Measurements from ENCODE around the gene GLIS1.
"Not testable (repeated sequence)": the region's sequence is repeated elsewhere in the genome, so short reads cannot be mapped to it uniquely, and the experiment has no call there.

Gene GLIS1

DNA sequence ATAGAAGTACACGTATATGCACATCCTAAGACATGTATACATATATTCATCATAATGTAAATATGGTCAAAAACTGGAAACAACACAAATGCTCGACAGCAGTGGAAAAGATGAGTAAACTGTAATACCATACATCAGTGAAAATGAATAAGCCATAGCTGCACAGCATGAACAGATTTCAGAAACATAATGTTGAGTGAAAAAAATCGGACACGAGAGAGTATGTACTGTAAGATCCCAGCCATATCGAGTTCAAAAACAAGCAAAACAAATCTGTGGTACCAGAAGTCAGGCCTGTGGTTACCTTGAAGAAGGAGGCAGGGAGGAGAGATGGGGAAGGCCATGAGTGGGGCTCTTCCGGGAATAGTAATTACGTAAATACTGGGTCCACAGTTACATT, 90.4 kb downstream of the GLIS1 start:
- no peak for DNase-seq

- DNase-seq = not testable (repeated sequence)
Observed at GRCh38 chr1:53647915-53648314, 91.0 kb downstream of the GLIS1 start.

- no peak for DNase-seq
Observed at GRCh38 chr1:53646732-53647131, 92.2 kb downstream of the GLIS1 start.

GRCh38 chr1:53645690-53646078, 93.3 kb downstream of the GLIS1 start:
- DNase-seq = no peak

DNA sequence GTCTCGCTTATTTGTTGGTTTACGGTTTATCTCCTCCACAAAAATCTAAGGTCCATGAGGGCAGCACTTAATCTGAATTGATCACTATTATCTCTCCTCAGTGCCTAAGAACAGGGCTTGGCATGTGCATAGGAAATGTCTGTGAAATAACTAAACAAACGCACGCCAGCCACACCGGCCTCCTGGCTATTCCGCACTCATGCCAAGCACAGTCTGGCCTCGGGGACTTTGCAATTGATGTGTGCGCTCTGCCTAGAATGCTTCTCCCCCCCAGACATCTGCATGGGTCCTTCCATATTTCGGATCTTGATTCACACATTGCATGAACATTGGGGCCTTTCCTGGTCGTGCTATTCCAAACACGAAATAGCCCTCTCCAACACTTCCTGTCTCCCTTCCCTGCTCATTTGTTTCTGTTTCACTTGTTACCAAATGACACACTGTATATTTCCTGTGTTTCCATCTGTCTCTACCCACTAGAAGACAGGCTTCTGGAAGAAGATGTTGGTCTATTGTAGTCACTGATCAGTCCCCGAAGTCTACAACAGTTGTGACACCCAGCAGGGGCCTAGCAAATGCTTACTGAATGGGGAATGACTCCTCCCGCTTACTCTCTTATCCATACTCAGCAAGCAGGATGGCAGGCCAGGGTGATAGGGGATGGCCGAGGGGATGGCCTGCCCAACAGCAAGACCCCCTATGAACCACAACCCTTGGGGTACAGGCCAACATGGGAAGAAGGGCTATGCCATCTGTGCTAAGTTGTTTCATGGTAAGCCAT, 93.9 kb downstream of the GLIS1 start:
- DNase-seq = no peak

- no peak for DNase-seq
Observed at GRCh38 chr1:53644496-53644895, 94.5 kb downstream of the GLIS1 start.

DNA sequence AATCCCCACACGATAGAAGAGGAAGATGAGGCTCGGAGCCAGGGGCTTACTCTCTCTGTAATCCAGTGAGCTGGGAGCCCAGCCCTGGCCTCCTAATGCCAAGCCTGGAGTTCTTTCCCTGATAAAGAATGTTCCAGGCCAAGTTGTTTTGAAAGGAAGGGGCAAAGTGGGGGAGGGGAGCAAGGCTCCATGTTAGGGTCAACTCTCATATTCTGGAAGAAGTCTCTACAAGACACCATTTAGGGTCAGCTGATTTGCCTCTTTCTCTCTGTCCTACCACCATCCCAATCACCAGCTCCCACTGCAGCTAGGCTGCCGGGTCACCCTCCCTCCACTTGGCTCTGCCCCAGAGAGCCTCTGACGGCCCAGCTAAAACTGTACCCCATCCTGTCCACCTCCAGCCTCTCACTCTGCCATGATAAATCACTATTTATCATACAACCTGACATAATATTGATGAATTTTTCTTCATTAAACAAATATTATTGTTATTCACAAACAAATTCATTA, 95.0 kb downstream of the GLIS1 start:
- DNase-seq = no peak

DNA sequence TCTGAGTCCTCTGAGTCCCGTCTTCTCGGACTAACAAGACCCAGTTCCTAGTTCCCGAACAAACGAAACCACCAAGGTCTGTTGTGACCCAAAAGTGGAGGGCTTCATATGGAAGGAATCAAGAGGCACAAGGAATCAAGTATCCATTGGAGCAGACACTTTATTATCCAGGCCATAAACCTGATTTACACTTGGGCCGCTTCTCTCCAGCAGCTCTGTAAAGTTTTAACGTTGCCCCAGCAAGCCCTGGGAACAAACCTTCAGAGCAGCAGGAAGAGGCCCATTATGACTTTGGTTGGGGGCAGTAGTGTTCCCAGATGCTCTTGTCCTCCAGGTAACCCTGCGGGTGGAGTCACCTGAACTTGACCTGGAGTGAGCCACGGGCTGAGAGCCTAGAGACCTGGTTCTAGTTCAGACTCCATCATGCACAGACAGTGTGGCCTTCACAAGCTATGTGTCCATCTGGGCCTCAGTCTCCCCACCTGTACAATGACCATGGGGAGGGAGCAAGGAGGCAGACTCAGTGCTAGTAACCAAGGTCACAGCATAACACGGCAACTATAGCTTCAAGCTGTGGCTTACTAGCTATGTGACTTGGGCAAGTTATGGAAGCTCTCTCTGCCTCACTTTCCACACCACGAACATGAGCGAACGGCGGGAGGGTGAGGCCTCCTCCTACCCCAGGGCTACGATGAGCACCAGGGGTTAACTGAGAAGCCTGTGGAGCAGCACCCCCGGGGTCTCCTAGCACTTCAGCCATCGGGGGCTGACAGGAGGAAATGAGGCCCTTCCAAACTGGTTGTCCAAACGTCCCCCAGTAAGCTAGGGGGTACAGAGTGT, 95.7 kb downstream of the GLIS1 start:
- no peak for DNase-seq

DNA sequence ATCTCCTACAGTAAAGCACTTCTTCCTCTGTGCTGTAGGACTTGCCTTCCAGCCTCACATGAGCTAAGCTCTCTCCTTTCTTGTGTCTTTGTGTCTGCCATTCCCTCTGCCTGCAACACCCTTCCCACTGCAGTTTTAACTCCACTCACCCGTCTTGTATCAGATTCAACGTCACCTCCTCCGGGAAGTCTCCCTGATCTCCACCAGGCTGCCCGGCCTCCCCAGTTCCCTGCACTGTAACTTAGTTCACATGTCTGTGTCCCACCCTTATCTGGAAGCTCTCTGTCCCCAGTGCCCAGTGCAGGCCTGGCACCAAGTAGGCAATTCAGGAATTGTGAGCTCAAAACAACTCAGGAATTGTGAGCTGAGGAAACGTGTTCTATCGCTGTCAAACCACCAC, 96.4 kb downstream of the GLIS1 start:
- DNase-seq = no peak

DNA sequence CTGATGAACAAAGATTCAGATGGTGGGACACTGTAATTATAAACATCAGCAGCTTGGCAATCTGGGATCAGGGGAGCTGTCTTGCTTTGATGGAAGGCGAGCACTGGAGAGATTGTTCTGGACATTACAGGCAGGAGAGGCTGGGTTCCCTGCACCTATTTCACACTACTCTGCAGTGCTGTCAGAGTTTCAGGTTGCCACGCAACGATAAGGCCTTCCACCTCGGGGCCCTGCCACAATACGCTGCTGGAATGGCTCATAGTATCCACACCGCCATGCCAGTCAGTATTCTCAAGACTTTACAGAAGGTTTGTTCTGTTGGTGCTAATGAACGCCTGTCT, 96.8 kb downstream of the GLIS1 start:
- no peak for DNase-seq

- DNase-seq = no peak
Observed at GRCh38 chr1:53641481-53642214, 97.3 kb downstream of the GLIS1 start.

GRCh38 chr1:53640701-53641075, 98.3 kb downstream of the GLIS1 start:
- DNase-seq = no peak

DNA sequence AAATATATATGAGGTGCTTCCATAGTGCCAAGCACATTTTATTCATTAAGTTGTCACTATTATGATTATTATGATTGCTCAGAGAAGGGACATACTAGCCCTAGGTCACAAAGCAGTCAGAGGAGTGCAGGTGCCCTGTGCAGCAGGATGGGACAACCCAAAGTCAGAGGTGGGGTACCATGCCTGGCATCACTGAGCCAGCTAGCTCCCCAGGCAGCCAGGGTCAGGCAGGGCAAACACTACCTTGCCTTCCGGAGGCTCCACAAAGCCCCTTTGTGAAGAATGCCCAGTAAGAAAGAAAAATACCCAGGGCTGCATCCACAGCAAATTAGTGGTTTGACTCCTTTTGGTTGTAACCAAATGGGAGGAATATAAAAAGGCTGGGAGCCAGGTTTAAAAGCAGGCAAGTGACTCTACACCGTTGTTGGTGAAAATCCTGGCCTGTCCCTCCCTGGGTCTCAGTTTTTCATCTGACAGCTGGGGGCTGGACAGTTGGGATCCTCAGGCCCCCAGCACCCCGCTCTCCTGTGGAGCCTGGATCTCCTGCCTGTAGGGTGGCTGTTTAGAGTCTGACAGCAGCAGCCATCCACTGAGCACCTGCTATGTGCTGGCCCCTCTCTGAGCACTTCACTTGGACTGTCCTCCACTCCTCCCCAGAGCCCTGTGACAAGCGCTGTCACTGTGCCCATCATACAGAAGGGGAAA, 98.8 kb downstream of the GLIS1 start:
- DNase-seq = no peak

GRCh38 chr1:53639251-53639763, 99.7 kb downstream of the GLIS1 start:
- peak; percentile 73 for DNase-seq

DNA sequence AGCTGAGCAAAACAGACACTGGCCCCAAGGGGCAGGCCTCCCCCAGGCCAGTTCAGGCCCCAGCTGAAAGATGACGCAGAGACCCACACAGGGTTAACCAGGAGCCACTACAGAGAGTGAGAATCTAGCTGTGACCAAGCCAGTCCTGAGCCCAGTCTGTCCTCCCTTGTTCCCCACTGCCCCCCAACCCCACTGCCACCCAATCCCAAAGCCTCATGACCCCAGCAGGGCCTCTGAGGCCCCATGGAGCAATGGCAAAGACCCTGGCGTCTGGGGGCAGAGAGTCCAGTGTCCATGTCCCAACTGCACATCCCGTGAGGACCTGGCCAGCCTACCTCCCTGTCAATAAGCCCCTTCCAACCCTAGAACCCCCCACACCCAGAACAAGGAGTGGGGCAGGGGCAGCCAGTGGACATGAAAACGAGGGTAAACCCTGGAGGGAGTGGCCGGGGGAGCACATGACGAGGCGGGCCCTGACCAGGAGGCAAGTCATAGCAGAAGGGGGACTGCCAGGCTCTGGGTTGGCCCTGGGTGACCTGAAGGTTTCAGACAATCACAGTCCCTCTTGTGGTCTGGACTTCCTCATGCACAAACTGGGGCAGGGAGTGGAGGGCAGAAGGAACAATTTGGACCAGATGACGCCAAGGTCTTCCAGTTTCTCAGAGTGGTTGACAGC, 100.5 kb downstream of the GLIS1 start:
- no peak for DNase-seq

GRCh38 chr1:53637511-53638359, 101.2 kb downstream of the GLIS1 start:
- no peak for DNase-seq

DNA sequence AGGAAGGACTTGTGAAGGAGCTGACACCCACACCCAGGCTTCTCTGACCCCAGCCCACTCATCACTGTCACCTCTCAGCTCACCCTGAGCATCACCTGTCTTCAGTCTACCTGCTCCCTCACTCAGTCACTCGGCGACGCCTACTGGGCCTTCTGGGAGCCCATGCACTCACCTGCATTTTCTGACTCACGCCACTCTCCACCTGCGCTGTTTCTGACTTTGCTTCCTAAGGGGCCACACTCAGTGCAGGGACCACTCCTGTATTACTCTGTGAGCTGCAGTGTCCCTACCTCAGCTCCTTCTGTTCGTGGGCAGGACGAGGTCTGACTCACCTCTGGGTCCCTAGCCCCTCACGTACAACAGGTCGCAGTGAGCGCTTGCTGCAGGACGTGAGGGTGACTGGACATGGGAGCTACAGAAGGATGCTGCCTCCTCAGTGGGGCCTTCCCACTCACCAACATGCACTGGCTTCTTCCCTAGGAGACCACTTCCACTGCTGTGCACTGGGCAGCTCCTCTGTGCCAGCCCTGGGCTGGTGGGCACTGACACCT, 102.3 kb downstream of the GLIS1 start:
- no peak for DNase-seq

DNA sequence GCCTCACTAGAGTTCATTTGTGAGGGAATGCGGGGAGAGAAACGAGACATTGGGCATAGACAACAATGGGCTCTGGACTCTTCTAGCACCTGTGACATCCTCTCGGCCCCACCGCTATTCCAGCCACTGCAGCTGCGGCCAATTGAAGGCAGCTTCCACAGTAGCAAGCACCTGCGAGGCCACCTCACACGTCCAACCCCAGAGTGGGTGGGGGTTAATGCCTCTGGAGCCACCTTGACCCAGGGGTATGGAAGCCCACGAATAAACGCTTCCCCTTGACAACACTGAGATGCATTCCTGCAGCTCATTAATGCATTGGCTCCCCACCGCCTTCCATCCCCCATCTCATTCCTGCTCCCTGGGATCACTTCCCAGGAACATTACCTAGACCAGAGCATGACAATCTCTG, 104.4 kb downstream of the GLIS1 start:
- DNase-seq = no peak

GRCh38 chr1:53633073-53633704, 105.8 kb downstream of the GLIS1 start:
- no peak for DNase-seq

DNA sequence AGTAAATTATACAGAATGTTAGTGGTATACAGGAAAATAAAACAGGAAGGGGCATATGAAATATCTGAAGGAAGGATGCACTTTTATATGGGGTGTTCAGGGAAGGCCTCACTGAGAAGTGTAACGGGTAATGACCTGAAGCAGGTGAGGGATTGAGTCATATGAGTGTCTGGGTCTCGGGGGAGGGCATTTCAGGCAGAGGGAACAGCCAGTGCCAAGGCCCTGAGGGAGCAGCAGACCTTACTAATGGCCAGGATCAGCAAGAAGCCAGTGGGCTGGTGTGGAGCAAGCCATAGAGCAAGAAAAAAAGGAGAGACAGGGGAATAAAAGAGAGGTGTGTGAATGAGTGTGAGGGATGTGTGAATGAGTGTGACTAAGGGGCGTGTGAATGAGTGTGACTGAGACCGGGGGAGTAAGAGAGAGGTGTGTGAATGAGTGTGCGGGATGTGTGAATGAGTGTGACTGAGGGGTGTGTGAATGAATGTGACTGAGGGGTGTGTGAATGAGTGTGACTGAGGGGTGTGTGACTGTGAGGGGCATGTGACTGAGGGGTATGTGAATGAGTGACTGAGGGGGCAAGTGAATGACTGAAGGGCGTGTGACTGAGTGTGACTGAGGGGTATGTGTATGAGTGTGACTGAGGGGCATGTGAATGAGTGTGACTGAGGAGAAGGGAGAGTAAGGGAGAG, 107.2 kb downstream of the GLIS1 start:
- no peak for DNase-seq

All from NCI-H1694 (cell line).